Skeletal muscle tissue (tissue), 4 donors: Measurements from ENCODE around the gene OLFML2A. TPM values are rescaled to one million over a fixed set of nuclear protein-coding genes. Genes with fewer than 3 reads are reported as not detected.
A peak's percentile ranks its signal among the peaks of the same experiment; 100 is the strongest.

Experiments used
- H3K27ac ChIP-seq: one replicate; pipeline ENCODE4 v1.7.0; 2013; ENCODE audit warnings: mild to moderate bottlenecking, low read depth, low read length, inconsistent platforms
- H3K27me3 ChIP-seq, 3 donors: one replicate each; pipeline ENCODE4 v1.7.0; 2013; ENCODE audit warnings: low read length in 3 of 3; ENCODE audit not compliant: control insufficient read depth in 3 of 3, insufficient read depth in 3 of 3
- H3K36me3 ChIP-seq, 3 donors: one replicate each; pipeline ENCODE4 v1.7.0; 2013; ENCODE audit warnings: low read length in 3 of 3; ENCODE audit not compliant: control insufficient read depth in 3 of 3, insufficient read depth in 3 of 3
- H3K4me1 ChIP-seq, 3 donors: one replicate each; pipeline ENCODE4 v1.7.0; 2013; ENCODE audit warnings: low read length in 3 of 3, mild to moderate bottlenecking in 3 of 3; ENCODE audit not compliant: control insufficient read depth in 3 of 3, insufficient read depth in 3 of 3
- H3K4me3 ChIP-seq, 3 donors: one replicate each; pipeline ENCODE4 v1.7.0; 2013; ENCODE audit warnings: low read length in 3 of 3
- H3K9ac ChIP-seq, 3 donors: one replicate each; pipeline ENCODE4 v1.7.0; 2013; ENCODE audit warnings: low read length in 3 of 3, mild to moderate bottlenecking in 3 of 3, moderate library complexity in 2 of 3, low read depth in 1 of 3
- H3K9me3 ChIP-seq, 3 donors: one replicate each; pipeline ENCODE4 v1.7.0; 2013; ENCODE audit warnings: low read length in 3 of 3; ENCODE audit not compliant: control insufficient read depth in 3 of 3
- total RNA-seq: library from RNA; depleted of rRNA; stranded (reverse); fragments of >200 nt; gene quantifications from one replicate; pipeline ENCODE4 v1.2.3, GENCODE V29; 2014
- donor health status: Osteomylitis.

OLFML2A gene
- total RNA-seq, 1 donor from 2014 or later: 65.8 TPM

- H3K9ac ChIP-seq: peak overlapping the region in 1 of 3 donors; percentile 1
- H3K27ac ChIP-seq: no peak overlapping the region
- no peaks in the 10 kb centered on the region for H3K27me3 ChIP-seq
- H3K4me3 ChIP-seq: no peak overlapping the region
- H3K36me3 ChIP-seq: peaks cover 40 to 43% (median 40%) of the 10 kb centered on the region in 3 donors
- no peaks in the 10 kb centered on the region for H3K9me3 ChIP-seq
- peaks cover 32 to 56% (median 35%) of the 10 kb centered on the region in 3 donors for H3K4me1 ChIP-seq
Measured at GRCh38 chr9:124857533-124858162, 80.7 kb downstream of the OLFML2A start.

GRCh38 chr9:124858330-124859046, 81.6 kb downstream of the OLFML2A start:
- H3K36me3 ChIP-seq: peaks cover 40 to 43% (median 40%) of the 10 kb centered on the region in 3 donors
- H3K4me3 ChIP-seq: no peak overlapping the region
- peak overlapping the region; percentile 52 to 98 (median 92) for H3K9ac ChIP-seq
- H3K9me3 ChIP-seq: no peaks in the 10 kb centered on the region
- H3K4me1 ChIP-seq: peaks cover 29 to 48% (median 32%) of the 10 kb centered on the region in 3 donors
- H3K27ac ChIP-seq: no peak overlapping the region
- H3K27me3 ChIP-seq: no peaks in the 10 kb centered on the region

GRCh38 chr9:124859803-124860581, 83.1 kb downstream of the OLFML2A start:
- H3K4me1 ChIP-seq: peaks cover 29 to 46% (median 33%) of the 10 kb centered on the region in 3 donors
- H3K27ac ChIP-seq: no peak overlapping the region

GRCh38 chr9:124860582-124861341, 83.8 kb downstream of the OLFML2A start:
- Histone ChIP-seq H3K4me3 (peak overlapping the region; percentile 69 to 98 (median 97)), H3K4me1 (peaks cover 29 to 46% (median 33%) of the 10 kb centered on the region in 3 donors), H3K9me3 (no peaks in the 10 kb centered on the region), H3K27ac (peak overlapping the region; percentile 91), H3K9ac (peak overlapping the region; percentile 90 to 98 (median 92)), H3K27me3 (no peaks in the 10 kb centered on the region), H3K36me3 (peaks cover 40 to 43% (median 40%) of the 10 kb centered on the region in 3 donors)

More at GRCh38 chr9:124859803-124860581, 83.1 kb downstream of the OLFML2A start:
- no peaks in the 10 kb centered on the region for H3K9me3 ChIP-seq
- H3K36me3 ChIP-seq: peaks cover 40 to 43% (median 40%) of the 10 kb centered on the region in 3 donors
- peak overlapping the region; percentile 6 to 97 (median 69) for H3K4me3 ChIP-seq
- peak overlapping the region; percentile 90 to 98 (median 92) for H3K9ac ChIP-seq
- H3K27me3 ChIP-seq: no peaks in the 10 kb centered on the region

- H3K9me3 ChIP-seq: no peaks in the 10 kb centered on the region
- H3K9ac ChIP-seq: peak within 1 kb of the TSS; percentile 90 to 98 (median 95)
- no peaks in the 10 kb centered on the region for H3K27me3 ChIP-seq
- H3K27ac ChIP-seq: peak within 1 kb of the TSS; percentile 91
- peak within 1 kb of the TSS; percentile 87 to 98 (median 97) for H3K4me3 ChIP-seq
- peaks cover 29 to 46% (median 33%) of the 10 kb centered on the region in 3 donors for H3K4me1 ChIP-seq
- H3K36me3 ChIP-seq: peaks cover 39 to 40% (median 39%) of the 10 kb centered on the region in 3 donors
Measured at GRCh38 chr9:124861342-124862229, 84.7 kb downstream of the OLFML2A start, which contains the start of the genes ARPC5L and RPL35. ARPC5L (plus strand) TSS chr9:124862130; CDS start chr9:124869291, 7,161 bp downstream. RPL35 (minus strand) TSS chr9:124861957; CDS start chr9:124861912, 45 bp downstream.

GRCh38 chr9:124863371-124863871, 86.5 kb downstream of the OLFML2A start:
- H3K4me3 ChIP-seq: peak overlapping the region in 1 of 3 donors; percentile 15
- H3K27ac ChIP-seq: peak overlapping the region; percentile 43
- H3K36me3 ChIP-seq: peaks cover 21 to 23% (median 22%) of the 10 kb centered on the region in 3 donors
- H3K27me3 ChIP-seq: no peaks in the 10 kb centered on the region
- peak overlapping the region in 2 of 3 donors; percentile 22 to 58 for H3K9ac ChIP-seq
- no peaks in the 10 kb centered on the region for H3K9me3 ChIP-seq
- H3K4me1 ChIP-seq: peaks cover 31 to 55% (median 40%) of the 10 kb centered on the region in 3 donors

Other genes with a start within 250 kb of the OLFML2A start
- gene NR6A1, start 5.8 kb upstream of the OLFML2A start, total RNA-seq: 0.52 TPM
- not detected for gene WDR38, start 76.3 kb downstream of the OLFML2A start, total RNA-seq
- gene RPL35, start 84.8 kb downstream of the OLFML2A start, total RNA-seq: 2,732 TPM
- 7.3 TPM for gene ARPC5L, start 85.0 kb downstream of the OLFML2A start, total RNA-seq
- 11.0 TPM for gene GOLGA1, start 163.9 kb downstream of the OLFML2A start, total RNA-seq